Prostate gland (tissue), 2 donors: Measurements from ENCODE around the gene EEFSEC.

Source experiments
- CTCF ChIP-seq, 4 experiments: fragments of 200-600 bp in 2 of 4; fragments of 450-650 bp in 2 of 4; sonication (generic) in 2 of 4; IDR thresholded peaks; 1 replicate in 3 of 4; 2 replicates in 1 of 4; pipeline ENCODE4 v1.5.1; 2016 to 2019; ENCODE audit warnings: antibody characterized with exemption in 4 of 4, mild to moderate bottlenecking in 2 of 4, moderate library complexity in 2 of 4
- POLR2A ChIP-seq: fragments of 450-650 bp; IDR thresholded peaks from one replicate; pipeline ENCODE4 v1.6.1; 2016; ENCODE audit warnings: antibody characterized with exemption, mild to moderate bottlenecking

DNA sequence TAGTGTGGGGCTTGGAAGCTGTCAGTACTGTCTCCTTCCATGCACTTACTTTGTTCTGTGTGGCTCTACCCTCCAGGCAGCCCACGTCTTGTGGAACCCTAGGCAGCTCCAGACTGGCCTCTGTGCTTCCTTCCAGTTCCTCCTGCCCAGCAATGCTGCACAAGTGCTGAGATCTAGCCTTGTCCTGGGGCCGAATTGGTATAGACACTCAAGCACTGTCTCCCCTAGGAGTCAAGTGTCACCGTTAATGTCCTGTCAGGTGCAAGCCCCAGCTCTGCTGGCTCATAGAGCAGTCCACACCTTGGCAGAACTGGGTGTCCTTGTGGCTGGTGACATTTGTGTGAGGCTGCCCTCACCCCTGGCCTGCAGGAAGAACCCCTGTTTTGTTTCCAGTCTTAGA is 130.1 kb downstream of the EEFSEC start:
- no peak for TF ChIP-seq CTCF (IDR thresholded peaks at IDR 0.05)
- TF ChIP-seq POLR2A, result no peak
